ENCODE measurements around the gene MAD1L1.

- no peak for TF ChIP-seq ZNF394 (tag by site-specific recombination; IDR thresholded peaks at IDR 0.05; ENCODE audit: borderline replicate concordance)
- no peak for TF ChIP-seq CTCF (tag by site-specific recombination; IDR thresholded peaks at IDR 0.05)
- no peak for TF ChIP-seq ZNF132 (tag by site-specific recombination; IDR thresholded peaks at IDR 0.05; ENCODE audit: borderline replicate concordance)
- TF ChIP-seq HOXC10 (CRISPR knock-in tag; IDR thresholded peaks at IDR 0.05): no peak
- TF ChIP-seq GLIS2 (tag by site-specific recombination; IDR thresholded peaks at IDR 0.05): no peak
- no peak for TF ChIP-seq ZBTB26 (tag by site-specific recombination; optimal IDR thresholded peaks at IDR 0.05)
- TF ChIP-seq ZNF23 (tag by site-specific recombination; IDR thresholded peaks at IDR 0.05; ENCODE audit: borderline replicate concordance): no peak
These were observed 245.6 kb downstream of the MAD1L1 start for GRCh38 chr7:1987084-1987535.

All from HEK293 (cell line).